HEK293 (cell line): ENCODE results near the gene MAGOHB.

Source experiments
- CTCF ChIA-PET: fragments of 350-600 bp; formaldehyde crosslinking; extraction: SDS; loops from one replicate; lab custom pipeline; 2021; ENCODE audit warnings: antibody characterized with exemption; lab: Yijun Ruan, JAX
- POLR2A ChIA-PET: fragments of 300-600 bp; formaldehyde crosslinking; extraction: SDS; loops from one replicate; lab custom pipeline; 2020; ENCODE audit warnings: antibody characterized with exemption, inconsistent platforms; lab: Yijun Ruan, JAX
- H3K27ac ChIP-seq: fragments of 200-500 bp; sonication (Bioruptor generic); 2 replicates; pipeline ENCODE4 v1.5.1; 2014; ENCODE audit warnings: low read depth, low read length, control low read depth, inconsistent platforms; ENCODE audit errors: extremely low read depth
- H3K36me3 ChIP-seq, 2 experiments: fragments of 200-500 bp in 1 of 2; sonication (Bioruptor generic) in 1 of 2; 1 replicate in 1 of 2; 2 replicates in 1 of 2; pipeline ENCODE4 v1.5.1; 2014 to 2017; ENCODE audit warnings: inconsistent platforms in 2 of 2, low read length in 2 of 2; ENCODE audit not compliant: control insufficient read depth in 2 of 2, insufficient read depth in 1 of 2
- H3K4me1 ChIP-seq: fragments of 200-500 bp; sonication (Bioruptor generic); 2 replicates; pipeline ENCODE4 v1.5.1; 2014; ENCODE audit warnings: mild to moderate bottlenecking, low read length, inconsistent platforms; ENCODE audit not compliant: control insufficient read depth, insufficient read depth
- H3K4me3 ChIP-seq: 2 replicates; pipeline ENCODE4 v1.5.1; 2011; ENCODE audit warnings: low read depth, mild to moderate bottlenecking, control low read depth, low read length, moderate library complexity
- H3K9me3 ChIP-seq: fragments of 200-500 bp; sonication (Bioruptor generic); 2 replicates; pipeline ENCODE4 v1.5.1; 2014; ENCODE audit warnings: low read depth, low read length, inconsistent platforms; ENCODE audit not compliant: control insufficient read depth, insufficient read depth
- KLF1 ChIP-seq: fragments of 450-650 bp; formaldehyde crosslinking; IDR thresholded peaks from 2 replicates; pipeline ENCODE4 v1.5.1; 2016; ENCODE audit warnings: missing biosample characterization, missing genetic modification characterization
- KLF16 ChIP-seq: fragments of 450-650 bp; formaldehyde crosslinking; IDR thresholded peaks from 2 replicates; pipeline ENCODE4 v1.5.1; 2017; ENCODE audit warnings: missing biosample characterization, missing genetic modification characterization
- KLF8 ChIP-seq: fragments of 450-650 bp; formaldehyde crosslinking; IDR thresholded peaks from 2 replicates; pipeline ENCODE4 v1.5.1; 2016; ENCODE audit warnings: missing biosample characterization, missing genetic modification characterization
- SCRT1 ChIP-seq: fragments of 450-650 bp; formaldehyde crosslinking; IDR thresholded peaks from 2 replicates; pipeline ENCODE4 v1.5.1; 2016; ENCODE audit warnings: missing biosample characterization, missing genetic modification characterization, borderline replicate concordance
- ZBTB17 ChIP-seq: fragments of 450-650 bp; formaldehyde crosslinking; IDR thresholded peaks from 2 replicates; pipeline ENCODE4 v1.5.1; 2016; ENCODE audit warnings: missing biosample characterization, missing genetic modification characterization
- ZBTB20 ChIP-seq: fragments of 450-650 bp; formaldehyde crosslinking; IDR thresholded peaks from 2 replicates; pipeline ENCODE4 v1.5.1; 2016; ENCODE audit warnings: missing biosample characterization, missing genetic modification characterization
- ZNF24 ChIP-seq: fragments of 450-650 bp; formaldehyde crosslinking; IDR thresholded peaks from 2 replicates; pipeline ENCODE4 v1.5.1; 2016; ENCODE audit warnings: missing biosample characterization, missing genetic modification characterization
- ZNF266 ChIP-seq: fragments of 450-650 bp; formaldehyde crosslinking; IDR thresholded peaks from 2 replicates; pipeline ENCODE4 v1.5.1; 2016; ENCODE audit warnings: missing biosample characterization, missing genetic modification characterization, low read depth
- ZNF366 ChIP-seq: fragments of 450-650 bp; formaldehyde crosslinking; conservative IDR thresholded peaks from 2 replicates; pipeline ENCODE4 v1.5.1; 2016; ENCODE audit warnings: missing biosample characterization, missing genetic modification characterization
- ZNF416 ChIP-seq: fragments of 450-650 bp; formaldehyde crosslinking; IDR thresholded peaks from 2 replicates; pipeline ENCODE4 v1.5.1; 2016; ENCODE audit warnings: missing biosample characterization, missing genetic modification characterization
- ZNF558 ChIP-seq: fragments of 450-650 bp; formaldehyde crosslinking; IDR thresholded peaks from 2 replicates; pipeline ENCODE4 v1.5.1; 2016; ENCODE audit warnings: missing biosample characterization, missing genetic modification characterization
- ZNF585B ChIP-seq: fragments of 450-650 bp; formaldehyde crosslinking; IDR thresholded peaks from 2 replicates; pipeline ENCODE4 v1.5.1; 2016; ENCODE audit warnings: missing biosample characterization, missing genetic modification characterization
- ZNF837 ChIP-seq: fragments of 450-650 bp; formaldehyde crosslinking; IDR thresholded peaks from 2 replicates; pipeline ENCODE4 v1.5.1; 2016; ENCODE audit warnings: missing biosample characterization, missing genetic modification characterization
- TF ChIP-seq, protein P1 (sequence below): fragments of 450-650 bp; formaldehyde crosslinking; IDR thresholded peaks from 2 replicates; pipeline ENCODE4 v1.5.1; 2016; ENCODE audit warnings: missing biosample characterization, missing genetic modification characterization
- TF ChIP-seq, protein P2 (sequence below): fragments of 450-650 bp; formaldehyde crosslinking; IDR thresholded peaks from 2 replicates; pipeline ENCODE4 v1.5.1; 2016; ENCODE audit warnings: missing biosample characterization, missing genetic modification characterization, borderline replicate concordance
- TF ChIP-seq, protein P3 (sequence below): fragments of 450-650 bp; formaldehyde crosslinking; optimal IDR thresholded peaks from 2 replicates; pipeline ENCODE3; 2016; ENCODE audit warnings: missing biosample characterization, mild to moderate bottlenecking, missing genetic modification characterization
- TF ChIP-seq, protein P4 (sequence below): fragments of 450-650 bp; formaldehyde crosslinking; IDR thresholded peaks from 2 replicates; pipeline ENCODE4 v1.5.1; 2016; ENCODE audit warnings: missing biosample characterization, missing genetic modification characterization
- TF ChIP-seq, protein P5 (sequence below): fragments of 450-650 bp; formaldehyde crosslinking; IDR thresholded peaks from 2 replicates; pipeline ENCODE4 v1.5.1; 2016; ENCODE audit warnings: missing biosample characterization, missing genetic modification characterization
- TF ChIP-seq, protein P6 (sequence below): fragments of 450-650 bp; formaldehyde crosslinking; IDR thresholded peaks from 2 replicates; pipeline ENCODE4 v1.5.1; 2016; ENCODE audit warnings: missing biosample characterization, missing genetic modification characterization

Gene MAGOHB

DNA sequence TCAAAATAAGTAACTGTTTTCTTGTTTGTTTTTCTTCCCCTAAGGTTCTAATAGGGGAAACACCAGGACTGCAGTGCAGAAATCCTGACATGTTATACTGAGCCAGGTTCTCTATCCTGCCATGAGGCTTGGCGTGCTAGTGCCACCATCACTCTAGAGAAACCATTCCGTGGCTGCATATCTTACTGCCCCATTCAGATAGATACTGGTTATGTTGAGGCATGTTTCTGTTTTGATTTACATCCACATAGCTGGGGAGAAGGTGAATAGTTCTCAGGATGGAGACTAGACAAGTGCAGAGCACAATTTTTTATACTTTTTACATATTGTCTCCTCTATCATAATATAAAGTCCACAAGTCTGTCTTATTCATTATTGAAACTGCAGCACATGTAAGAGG lies 11.5 kb downstream of the MAGOHB start (continued):
- TF ChIP-seq, protein P1, sequence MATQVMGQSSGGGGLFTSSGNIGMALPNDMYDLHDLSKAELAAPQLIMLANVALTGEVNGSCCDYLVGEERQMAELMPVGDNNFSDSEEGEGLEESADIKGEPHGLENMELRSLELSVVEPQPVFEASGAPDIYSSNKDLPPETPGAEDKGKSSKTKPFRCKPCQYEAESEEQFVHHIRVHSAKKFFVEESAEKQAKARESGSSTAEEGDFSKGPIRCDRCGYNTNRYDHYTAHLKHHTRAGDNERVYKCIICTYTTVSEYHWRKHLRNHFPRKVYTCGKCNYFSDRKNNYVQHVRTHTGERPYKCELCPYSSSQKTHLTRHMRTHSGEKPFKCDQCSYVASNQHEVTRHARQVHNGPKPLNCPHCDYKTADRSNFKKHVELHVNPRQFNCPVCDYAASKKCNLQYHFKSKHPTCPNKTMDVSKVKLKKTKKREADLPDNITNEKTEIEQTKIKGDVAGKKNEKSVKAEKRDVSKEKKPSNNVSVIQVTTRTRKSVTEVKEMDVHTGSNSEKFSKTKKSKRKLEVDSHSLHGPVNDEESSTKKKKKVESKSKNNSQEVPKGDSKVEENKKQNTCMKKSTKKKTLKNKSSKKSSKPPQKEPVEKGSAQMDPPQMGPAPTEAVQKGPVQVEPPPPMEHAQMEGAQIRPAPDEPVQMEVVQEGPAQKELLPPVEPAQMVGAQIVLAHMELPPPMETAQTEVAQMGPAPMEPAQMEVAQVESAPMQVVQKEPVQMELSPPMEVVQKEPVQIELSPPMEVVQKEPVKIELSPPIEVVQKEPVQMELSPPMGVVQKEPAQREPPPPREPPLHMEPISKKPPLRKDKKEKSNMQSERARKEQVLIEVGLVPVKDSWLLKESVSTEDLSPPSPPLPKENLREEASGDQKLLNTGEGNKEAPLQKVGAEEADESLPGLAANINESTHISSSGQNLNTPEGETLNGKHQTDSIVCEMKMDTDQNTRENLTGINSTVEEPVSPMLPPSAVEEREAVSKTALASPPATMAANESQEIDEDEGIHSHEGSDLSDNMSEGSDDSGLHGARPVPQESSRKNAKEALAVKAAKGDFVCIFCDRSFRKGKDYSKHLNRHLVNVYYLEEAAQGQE (tag by site-specific recombination), result no peak
- no peak for TF ChIP-seq ZNF24
- TF ChIP-seq KLF1 (tag by site-specific recombination), result no peak
- TF ChIP-seq, all 188 proteins: peak for 0

DNA sequence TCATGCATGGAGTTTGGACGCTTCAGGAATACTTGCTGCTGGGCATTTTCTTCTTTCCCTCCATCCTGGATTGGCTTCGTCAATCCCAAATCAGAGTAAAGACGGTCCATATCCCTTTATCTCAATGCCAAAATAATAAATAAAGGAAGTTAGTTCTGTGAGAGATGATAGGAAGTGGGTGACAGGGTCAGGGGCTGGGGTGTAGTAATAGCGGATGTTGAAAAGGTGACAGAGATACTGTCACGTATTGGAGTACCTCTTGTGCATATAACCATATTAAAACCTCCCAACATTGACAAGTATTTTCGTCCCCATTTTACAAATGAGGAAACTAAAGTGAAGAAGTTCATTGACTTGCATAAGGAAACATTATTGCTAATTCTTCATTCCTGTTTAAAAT lies 12.4 kb downstream of the MAGOHB start:
- TF ChIP-seq ZBTB17 (tag by site-specific recombination), result no peak
- TF ChIP-seq, protein P2, sequence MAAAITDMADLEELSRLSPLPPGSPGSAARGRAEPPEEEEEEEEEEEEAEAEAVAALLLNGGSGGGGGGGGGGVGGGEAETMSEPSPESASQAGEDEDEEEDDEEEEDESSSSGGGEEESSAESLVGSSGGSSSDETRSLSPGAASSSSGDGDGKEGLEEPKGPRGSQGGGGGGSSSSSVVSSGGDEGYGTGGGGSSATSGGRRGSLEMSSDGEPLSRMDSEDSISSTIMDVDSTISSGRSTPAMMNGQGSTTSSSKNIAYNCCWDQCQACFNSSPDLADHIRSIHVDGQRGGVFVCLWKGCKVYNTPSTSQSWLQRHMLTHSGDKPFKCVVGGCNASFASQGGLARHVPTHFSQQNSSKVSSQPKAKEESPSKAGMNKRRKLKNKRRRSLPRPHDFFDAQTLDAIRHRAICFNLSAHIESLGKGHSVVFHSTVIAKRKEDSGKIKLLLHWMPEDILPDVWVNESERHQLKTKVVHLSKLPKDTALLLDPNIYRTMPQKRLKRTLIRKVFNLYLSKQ (tag by site-specific recombination), result no peak
- TF ChIP-seq, protein P3, sequence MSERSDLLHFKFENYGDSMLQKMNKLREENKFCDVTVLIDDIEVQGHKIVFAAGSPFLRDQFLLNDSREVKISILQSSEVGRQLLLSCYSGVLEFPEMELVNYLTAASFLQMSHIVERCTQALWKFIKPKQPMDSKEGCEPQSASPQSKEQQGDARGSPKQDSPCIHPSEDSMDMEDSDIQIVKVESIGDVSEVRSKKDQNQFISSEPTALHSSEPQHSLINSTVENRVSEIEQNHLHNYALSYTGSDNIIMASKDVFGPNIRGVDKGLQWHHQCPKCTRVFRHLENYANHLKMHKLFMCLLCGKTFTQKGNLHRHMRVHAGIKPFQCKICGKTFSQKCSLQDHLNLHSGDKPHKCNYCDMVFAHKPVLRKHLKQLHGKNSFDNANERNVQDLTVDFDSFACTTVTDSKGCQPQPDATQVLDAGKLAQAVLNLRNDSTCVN (tag by site-specific recombination), result no peak
- H3K9me3 ChIP-seq, result no peaks in the 10 kb centered on the region
- no peak overlapping the region for H3K4me3 ChIP-seq
- CTCF ChIA-PET, result no interaction called here
- no peak overlapping the region for H3K27ac ChIP-seq
- no peaks in the 10 kb centered on the region for H3K4me1 ChIP-seq
- POLR2A ChIA-PET, result no interaction called here
- peaks cover 3 to 31% of the 10 kb centered on the region in 2 experiments; a peak in 1 of 3 replicates for H3K36me3 ChIP-seq

DNA sequence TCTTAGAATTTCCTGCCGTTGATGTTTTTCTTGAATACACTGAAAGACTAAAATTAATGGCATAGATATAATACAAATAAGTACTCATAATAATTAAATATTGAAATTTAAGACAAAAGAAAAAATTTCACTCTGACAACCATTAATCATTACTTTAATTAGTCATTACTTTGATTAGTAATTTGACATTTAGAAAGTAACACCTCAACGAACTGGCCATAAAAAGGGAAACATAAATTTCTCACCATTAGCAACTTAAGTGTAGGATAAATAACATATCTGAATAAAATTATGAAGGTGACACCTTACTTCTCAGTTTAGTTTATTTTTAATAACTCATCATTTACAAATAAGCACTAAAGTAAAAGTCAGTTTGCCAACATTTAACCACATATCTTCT lies 17.5 kb downstream of the MAGOHB start:
- ChIA-PET POLR2A (no interaction called here), CTCF (interaction anchor here (1.2 kb wide), 1 partner anchor 15 kb away, joined by 3 read pairs; no protein-coding TSS in a partner anchor)
- Histone ChIP-seq H3K4me3 (no peak overlapping the region), H3K9me3 (no peaks in the 10 kb centered on the region), H3K36me3 (peaks cover 0 to 15% of the 10 kb centered on the region in 2 experiments; a peak in 1 of 3 replicates), H3K4me1 (no peaks in the 10 kb centered on the region), H3K27ac (no peak overlapping the region)
- TF ChIP-seq SCRT1 (tag by site-specific recombination) (no peak), ZNF585B (tag by site-specific recombination) (no peak), KLF8 (tag by site-specific recombination) (no peak), ZNF266 (tag by site-specific recombination) (no peak)

DNA sequence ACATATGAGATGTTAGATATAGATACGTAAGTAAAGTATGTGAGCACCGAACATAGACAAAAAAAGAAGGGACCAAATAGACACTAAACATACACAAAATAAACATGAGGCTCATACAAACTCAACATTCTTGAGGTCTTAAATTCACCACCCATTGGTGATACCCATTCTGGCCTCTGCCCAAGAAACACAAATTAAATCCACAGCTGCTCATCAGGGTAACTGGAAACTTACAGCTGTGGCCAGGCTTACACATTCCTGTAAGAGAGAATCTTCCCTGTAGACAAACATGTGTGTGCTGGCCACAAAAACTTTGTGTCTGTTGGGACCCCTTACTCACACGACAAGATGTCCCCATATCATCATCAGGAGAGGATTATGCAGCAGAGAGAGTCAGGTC lies 22.4 kb downstream of the MAGOHB start:
- ChIA-PET POLR2A (no interaction called here), CTCF (no interaction called here)
- Histone ChIP-seq H3K27ac (no peak overlapping the region), H3K36me3 (peaks cover 11 to 13% of the 10 kb centered on the region in 2 experiments; a peak in 2 of 3 replicates), H3K4me3 (no peak overlapping the region), H3K9me3 (no peaks in the 10 kb centered on the region), H3K4me1 (no peaks in the 10 kb centered on the region)
- TF ChIP-seq, protein P4, sequence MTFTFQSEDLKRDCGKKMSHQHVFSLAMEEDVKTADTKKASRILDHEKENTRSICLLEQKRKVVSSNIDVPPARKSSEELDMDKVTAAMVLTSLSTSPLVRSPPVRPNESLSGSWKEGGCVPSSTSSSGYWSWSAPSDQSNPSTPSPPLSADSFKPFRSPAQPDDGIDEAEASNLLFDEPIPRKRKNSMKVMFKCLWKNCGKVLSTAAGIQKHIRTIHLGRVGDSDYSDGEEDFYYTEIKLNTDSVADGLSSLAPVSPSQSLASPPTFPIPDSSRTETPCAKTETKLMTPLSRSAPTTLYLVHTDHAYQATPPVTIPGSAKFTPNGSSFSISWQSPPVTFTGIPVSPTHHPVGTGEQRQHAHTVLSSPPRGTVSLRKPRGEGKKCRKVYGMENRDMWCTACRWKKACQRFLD (tag by site-specific recombination), result no peak
- TF ChIP-seq, protein P5, sequence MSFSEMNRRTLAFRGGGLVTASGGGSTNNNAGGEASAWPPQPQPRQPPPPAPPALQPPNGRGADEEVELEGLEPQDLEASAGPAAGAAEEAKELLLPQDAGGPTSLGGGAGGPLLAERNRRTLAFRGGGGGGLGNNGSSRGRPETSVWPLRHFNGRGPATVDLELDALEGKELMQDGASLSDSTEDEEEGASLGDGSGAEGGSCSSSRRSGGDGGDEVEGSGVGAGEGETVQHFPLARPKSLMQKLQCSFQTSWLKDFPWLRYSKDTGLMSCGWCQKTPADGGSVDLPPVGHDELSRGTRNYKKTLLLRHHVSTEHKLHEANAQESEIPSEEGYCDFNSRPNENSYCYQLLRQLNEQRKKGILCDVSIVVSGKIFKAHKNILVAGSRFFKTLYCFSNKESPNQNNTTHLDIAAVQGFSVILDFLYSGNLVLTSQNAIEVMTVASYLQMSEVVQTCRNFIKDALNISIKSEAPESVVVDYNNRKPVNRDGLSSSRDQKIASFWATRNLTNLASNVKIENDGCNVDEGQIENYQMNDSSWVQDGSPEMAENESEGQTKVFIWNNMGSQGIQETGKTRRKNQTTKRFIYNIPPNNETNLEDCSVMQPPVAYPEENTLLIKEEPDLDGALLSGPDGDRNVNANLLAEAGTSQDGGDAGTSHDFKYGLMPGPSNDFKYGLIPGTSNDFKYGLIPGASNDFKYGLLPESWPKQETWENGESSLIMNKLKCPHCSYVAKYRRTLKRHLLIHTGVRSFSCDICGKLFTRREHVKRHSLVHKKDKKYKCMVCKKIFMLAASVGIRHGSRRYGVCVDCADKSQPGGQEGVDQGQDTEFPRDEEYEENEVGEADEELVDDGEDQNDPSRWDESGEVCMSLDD, result no peak
- TF ChIP-seq ZNF837 (tag by site-specific recombination), result no peak
- TF ChIP-seq, protein P6, sequence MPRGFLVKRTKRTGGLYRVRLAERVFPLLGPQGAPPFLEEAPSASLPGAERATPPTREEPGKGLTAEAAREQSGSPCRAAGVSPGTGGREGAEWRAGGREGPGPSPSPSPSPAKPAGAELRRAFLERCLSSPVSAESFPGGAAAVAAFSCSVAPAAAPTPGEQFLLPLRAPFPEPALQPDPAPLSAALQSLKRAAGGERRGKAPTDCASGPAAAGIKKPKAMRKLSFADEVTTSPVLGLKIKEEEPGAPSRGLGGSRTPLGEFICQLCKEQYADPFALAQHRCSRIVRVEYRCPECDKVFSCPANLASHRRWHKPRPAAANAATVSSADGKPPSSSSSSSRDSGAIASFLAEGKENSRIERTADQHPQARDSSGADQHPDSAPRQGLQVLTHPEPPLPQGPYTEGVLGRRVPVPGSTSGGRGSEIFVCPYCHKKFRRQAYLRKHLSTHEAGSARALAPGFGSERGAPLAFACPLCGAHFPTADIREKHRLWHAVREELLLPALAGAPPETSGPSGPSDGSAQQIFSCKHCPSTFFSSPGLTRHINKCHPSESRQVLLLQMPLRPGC (tag by site-specific recombination), result no peak
- no peak for TF ChIP-seq ZNF558 (tag by site-specific recombination)
- no peak for TF ChIP-seq ZNF366 (tag by site-specific recombination)
- no peak for TF ChIP-seq ZBTB20 (tag by site-specific recombination)
- no peak for TF ChIP-seq ZNF416 (tag by site-specific recombination)
- no peak for TF ChIP-seq KLF16
